Medulla oblongata (tissue), 1 donor: ENCODE results near the gene FAHD2A.
"Not testable (repeated sequence)": the region's sequence is repeated elsewhere in the genome, so short reads cannot be mapped to it uniquely, and the experiment has no call there.

Experiments used
- DNase-seq: peaks from one replicate; pipeline ENCODE4 v3.0.0-alpha.2; 2015; ENCODE audit errors: extremely low spot score

Gene FAHD2A

DNA sequence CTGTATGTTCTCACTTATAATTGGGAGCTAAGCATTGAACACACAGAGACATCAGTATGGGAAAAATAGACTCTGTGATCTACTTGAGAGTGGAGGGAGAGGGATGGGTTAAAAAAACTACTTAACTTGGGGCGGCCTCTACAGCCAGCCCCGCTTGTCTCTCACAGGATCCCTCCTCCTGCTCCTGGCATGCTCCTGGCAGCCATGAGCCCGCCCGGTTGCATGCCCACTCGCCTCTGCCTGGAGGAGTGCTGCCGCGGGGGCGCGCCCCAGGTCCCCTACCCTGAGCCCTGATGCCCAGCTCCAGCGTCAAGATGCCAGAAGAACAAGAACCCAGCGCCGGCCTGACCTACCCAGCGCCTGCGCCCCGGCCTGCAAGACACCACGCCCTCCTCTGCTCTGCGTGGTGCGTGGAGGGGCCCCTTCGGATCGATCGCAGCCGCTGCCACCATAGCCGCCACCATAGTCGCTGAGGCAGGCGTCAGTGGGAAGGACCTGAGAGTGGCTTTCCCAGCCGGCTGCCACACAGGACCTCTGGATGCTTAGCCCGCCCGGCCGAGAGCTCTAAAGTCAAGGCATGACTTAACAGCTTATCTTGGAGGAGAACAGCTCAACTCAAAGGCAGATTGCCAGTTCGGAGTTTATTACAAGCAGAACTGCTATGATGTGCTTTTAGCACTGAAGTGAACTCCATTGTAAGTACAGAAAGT is 32.8 kb downstream of the FAHD2A start:
- DNase-seq = not testable (repeated sequence)

GRCh38 chr2:95435872-95436209 is 33.3 kb downstream of the FAHD2A start:
- DNase-seq = not testable (repeated sequence)

DNA sequence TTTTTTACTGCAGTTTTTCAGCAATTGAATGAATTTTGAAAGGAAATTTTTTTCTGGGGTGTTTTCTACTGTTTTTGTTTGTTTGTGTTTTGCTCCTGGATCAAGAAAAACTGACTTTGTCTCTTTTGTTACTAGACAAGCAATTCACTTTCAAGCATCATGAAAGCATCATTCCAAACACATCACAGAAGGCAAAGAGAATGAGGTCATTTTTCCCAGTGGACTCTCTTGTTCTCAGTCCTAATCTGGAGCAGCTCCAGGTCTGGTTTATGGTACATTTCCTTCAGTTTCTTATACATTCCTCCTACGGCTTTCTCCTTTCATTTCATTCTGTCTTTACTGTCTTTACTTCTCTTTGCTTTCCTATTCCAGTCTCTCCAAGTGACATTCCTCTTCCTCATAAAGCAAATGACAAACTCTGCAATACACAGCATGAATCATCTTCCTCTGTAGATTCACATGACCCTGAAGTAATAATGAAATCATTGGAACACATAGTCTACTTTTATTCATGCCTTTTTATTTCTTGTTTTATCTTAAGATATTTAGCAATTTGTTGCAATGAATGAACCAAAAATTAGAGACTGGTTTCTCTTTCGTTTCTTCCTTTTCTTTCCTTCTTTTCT is 40.1 kb downstream of the FAHD2A start:
- DNase-seq = not testable (repeated sequence)

GRCh38 chr2:95445317-95445716 is 42.8 kb downstream of the FAHD2A start:
- DNase-seq = not testable (repeated sequence)

- not testable (repeated sequence) for DNase-seq
Measured at GRCh38 chr2:95463292-95463691, 60.8 kb downstream of the FAHD2A start.
